Transverse colon (tissue), 4 donors: Measurements from ENCODE around the gene SAMD13. TPM values are rescaled to one million over a fixed set of nuclear protein-coding genes. Genes with fewer than 3 reads are reported as not detected.

ENCODE experiments used
- DNase-seq: peaks from one replicate; pipeline ENCODE4 v3.0.0-alpha.2; 2019
- H3K27ac ChIP-seq, 4 donors: fragments of 200-600 bp; sonication (generic); 2 replicates each; pipeline ENCODE4 v1.5.1; 2016 to 2018; ENCODE audit warnings: inconsistent platforms in 4 of 4
- H3K27me3 ChIP-seq: fragments of 200-600 bp; sonication (generic); 2 replicates; pipeline ENCODE4 v1.5.1; 2017; ENCODE audit warnings: inconsistent platforms
- H3K36me3 ChIP-seq, 4 donors: fragments of 200-600 bp; sonication (generic); 2 replicates each; pipeline ENCODE4 v1.5.1; 2017 to 2019; ENCODE audit warnings: inconsistent platforms in 4 of 4
- H3K4me1 ChIP-seq, 4 donors: fragments of 200-600 bp; sonication (generic); 2 replicates each; pipeline ENCODE4 v1.5.1; 2017 to 2020; ENCODE audit warnings: inconsistent platforms in 4 of 4
- H3K4me3 ChIP-seq, 4 donors: fragments of 200-600 bp; sonication (generic); 1 replicate in 1 of 4; 2 replicates in 3 of 4; pipeline versions ENCODE4 v1.5.1 to v1.6.1; 2017 to 2019; ENCODE audit warnings: inconsistent platforms in 4 of 4
- H3K9me3 ChIP-seq, 2 donors: fragments of 200-600 bp; sonication (generic); 2 replicates each; pipeline ENCODE4 v1.5.1; 2017 to 2019; ENCODE audit warnings: inconsistent platforms in 2 of 2
- CTCF ChIP-seq, 5 experiments: fragments of 200-600 bp in 3 of 5; fragments of 450-650 bp in 2 of 5; sonication (generic) in 3 of 5; IDR thresholded peaks; 1 replicate in 2 of 5; 2 replicates in 3 of 5; pipeline ENCODE4 v1.5.1; 2016 to 2017; ENCODE audit warnings: antibody characterized with exemption in 5 of 5, inconsistent platforms in 3 of 5, mild to moderate bottlenecking in 2 of 5, moderate library complexity in 1 of 5
- EP300 ChIP-seq: sonication (generic); formaldehyde crosslinking; IDR thresholded peaks from one replicate; pipeline ENCODE4 v1.6.1; 2017; ENCODE audit warnings: antibody characterized with exemption, low read depth
- POLR2A ChIP-seq: fragments of 450-650 bp; IDR thresholded peaks from one replicate; pipeline ENCODE4 v1.6.1; 2016; ENCODE audit warnings: antibody characterized with exemption, mild to moderate bottlenecking, moderate library complexity
- POLR2AphosphoS5 ChIP-seq, 3 donors: sonication (generic); formaldehyde crosslinking; IDR thresholded peaks; one replicate each; pipeline ENCODE4 v1.6.1; 2016; ENCODE audit warnings: antibody characterized with exemption in 3 of 3
- WGBS, 2 donors: methylation state at CpG; one replicate each; pipeline ENCODE4 v1.1.5; 2018; ENCODE audit warnings: low coverage in 1 of 2; 5-methylcytosine and 5-hydroxymethylcytosine counted together
- in situ Hi-C, 4 donors: fragments of 200-750 bp; cut with MboI; loops; one replicate each; pipeline versions ENCODE4 v1.15.0 to v1.15.1; 2017; ENCODE audit warnings: low sequenced_read_pairs in 3 of 4, low pct_ligation_motif_present in 1 of 4, low pct_unique_long_range_greater_than_20kb in 1 of 4
- intact Hi-C: fragments of 100-400 bp; cut with DNase I; formaldehyde crosslinking; loops from one replicate; pipeline ENCODE4 v1.15.1; 2023; ENCODE audit warnings: low total_unique reads
- total RNA-seq, 4 donors: library from RNA; depleted of rRNA; stranded (reverse); fragments of >200 nt; gene quantifications; one replicate each; pipeline ENCODE4 v1.1.0, GENCODE V29; 2016

SAMD13 gene
- total RNA-seq, 4 donors from 2014 or later = 2.2 to 17.8 (median 13.9) TPM

- in situ Hi-C loops (no loop called here), intact Hi-C loops (no loop called here)
- peaks cover 3 to 61% (median 37%) of the 10 kb centered on the region in 4 donors for H3K4me1 ChIP-seq
- DNase-seq = no peak
- no peaks in the 10 kb centered on the region for H3K27me3 ChIP-seq
- no peak overlapping the region for H3K4me3 ChIP-seq
- H3K27ac ChIP-seq = peak overlapping the region in 3 of 4 donors; percentile 70 to 94 (median 76)
- no peak for TF ChIP-seq POLR2AphosphoS5 (IDR thresholded peaks at IDR 0.05)
- no peak for TF ChIP-seq POLR2A
- no peak for TF ChIP-seq CTCF (IDR thresholded peaks at IDR 0.05)
- TF ChIP-seq EP300 = no peak
- H3K36me3 ChIP-seq = no peaks in the 10 kb centered on the region
- H3K9me3 ChIP-seq = no peaks in the 10 kb centered on the region
- 46 to 67% methylated on average over 2 of the region's 2 CpGs for WGBS, 2 donors
Measured at GRCh38 chr1:84264961-84265360, 36.5 kb upstream of the SAMD13 start.

GRCh38 chr1:84265867-84266266 lies 35.6 kb upstream of the SAMD13 start:
- Histone ChIP-seq H3K9me3 (no peaks in the 10 kb centered on the region), H3K36me3 (no peaks in the 10 kb centered on the region), H3K27ac (peak overlapping the region; percentile 70 to 94 (median 82)), H3K27me3 (no peaks in the 10 kb centered on the region), H3K4me3 (no peak overlapping the region), H3K4me1 (peaks cover 5 to 63% (median 38%) of the 10 kb centered on the region in 4 donors)
- TF ChIP-seq POLR2A = no peak
- TF ChIP-seq POLR2AphosphoS5 (IDR thresholded peaks at IDR 0.05) = no peak
- TF ChIP-seq CTCF (IDR thresholded peaks at IDR 0.05) = no peak
- no peak for TF ChIP-seq EP300
- 62% methylated on average over 3 of the region's 3 CpGs; no CpG with 5 or more reads in 1 of the 2 donors for WGBS, 2 donors
- in situ Hi-C loops = no loop called here
- intact Hi-C loops = no loop called here
- no peak for DNase-seq

- no peaks in the 10 kb centered on the region for H3K36me3 ChIP-seq
- DNase-seq = no peak
- WGBS, 2 donors = 0 to 5% methylated on average over 1 of the region's 1 CpG
- H3K27ac ChIP-seq = peak overlapping the region; percentile 70 to 94 (median 82)
- no peaks in the 10 kb centered on the region for H3K27me3 ChIP-seq
- intact Hi-C loops (no loop called here), in situ Hi-C loops (no loop called here)
- H3K4me1 ChIP-seq = peaks cover 11 to 65% (median 44%) of the 10 kb centered on the region in 4 donors
- TF ChIP-seq POLR2AphosphoS5 (IDR thresholded peaks at IDR 0.05) (peak in 1 of 3 donors; percentile 26), CTCF (IDR thresholded peaks at IDR 0.05) (no peak)
- no peaks in the 10 kb centered on the region for H3K9me3 ChIP-seq
- no peak overlapping the region for H3K4me3 ChIP-seq
Measured at GRCh38 chr1:84266748-84267147, 34.8 kb upstream of the SAMD13 start.

- intact Hi-C loops (no loop called here), in situ Hi-C loops (no loop called here)
- Histone ChIP-seq H3K36me3 (no peaks in the 10 kb centered on the region), H3K4me3 (no peak overlapping the region), H3K9me3 (no peaks in the 10 kb centered on the region), H3K27me3 (no peaks in the 10 kb centered on the region), H3K27ac (peak overlapping the region; percentile 70 to 94 (median 82)), H3K4me1 (peaks cover 11 to 70% (median 47%) of the 10 kb centered on the region in 4 donors)
- no peak for DNase-seq
- TF ChIP-seq EP300 = no peak
- TF ChIP-seq POLR2AphosphoS5 (IDR thresholded peaks at IDR 0.05) = no peak
- TF ChIP-seq CTCF (IDR thresholded peaks at IDR 0.05) = peak in 1 of 5 experiments; percentile 27
- TF ChIP-seq POLR2A = no peak
Measured at GRCh38 chr1:84267476-84267875, 34.0 kb upstream of the SAMD13 start.
